K562 (cell line): Measurements from ENCODE around the gene VIM. TPM values are rescaled to one million over a fixed set of nuclear protein-coding genes. Genes with fewer than 3 reads are reported as not detected.
A peak's percentile ranks its signal among the peaks of the same experiment; 100 is the strongest.

ENCODE experiments used
- RBM17 ChIP-seq: fragments of 200-400 bp; formaldehyde crosslinking; IDR thresholded peaks from 2 replicates; pipeline ENCODE4 v1.6.1; 2017; ENCODE audit warnings: low read depth, mild to moderate bottlenecking, low read length, borderline replicate concordance
- TEAD4 ChIP-seq, 2 experiments: sonication (generic) in 1 of 2; formaldehyde crosslinking in 1 of 2; IDR thresholded peaks; 2 replicates each; pipeline versions ENCODE4 v1.6.1 to v1.8.0; 2012 to 2022; ENCODE audit warnings: borderline replicate concordance in 1 of 2, inconsistent platforms in 1 of 2, low read length in 1 of 2, mild to moderate bottlenecking in 1 of 2, missing genetic modification reagents in 1 of 2
- YY1 ChIP-seq, 3 experiments: IDR thresholded peaks; 2 replicates each; pipeline ENCODE4 v1.6.1; 2011; ENCODE audit warnings: low read length in 2 of 3, mild to moderate bottlenecking in 2 of 3, moderate library complexity in 2 of 3, borderline replicate concordance in 1 of 3, control low read depth in 1 of 3, low read depth in 1 of 3; ENCODE audit not compliant: insufficient read depth in 3 of 3, insufficient replicate concordance in 2 of 3, control insufficient read depth in 1 of 3, insufficient read length in 1 of 3; ENCODE audit errors: extremely low read depth in 1 of 3
- ZNF431 ChIP-seq: sonication (generic); formaldehyde crosslinking; IDR thresholded peaks from 2 replicates; pipeline ENCODE4 v1.8.0; 2022; ENCODE audit warnings: mild to moderate bottlenecking, missing genetic modification reagents
- ZNF707 ChIP-seq: fragments of 250-450 bp; sonication (Bioruptor Pico); conservative IDR thresholded peaks from 2 replicates; pipeline ENCODE4 v1.8.0; 2022; ENCODE audit warnings: inconsistent platforms, mild to moderate bottlenecking, moderate library complexity
- polyA plus RNA-seq, 8 experiments: library from polyadenylated mRNA; depleted of rRNA in 4 of 8; stranded (reverse) in 5 of 8; unstranded in 3 of 8; fragments of >200 nt; fragmentation: Nextera tagmentation in 2 of 8; fragmentation: Illumina TruSeq in 1 of 8; extraction: Ambion mirVana in 2 of 8; extraction: Trizol in 1 of 8; gene quantifications; 2 replicates each; pipeline versions ENCODE4 v1.2.1 to v1.2.3, GENCODE V29; 2011 to 2014; ENCODE audit warnings: inconsistent platforms in 1 of 8, missing spikeins in 1 of 8
- total RNA-seq, 7 experiments: library from RNA; depleted of rRNA in 6 of 7; stranded (reverse); fragments of >200 nt in 6 of 7; fragmentation: Illumina TruSeq in 2 of 7; extraction: Trizol in 2 of 7; gene quantifications; 2 replicates each; pipeline versions ENCODE4 v1.2.1 to v1.2.3, GENCODE V29; 2011 to 2021; ENCODE audit warnings: low replicate concordance in 1 of 7
- TF ChIP-seq, protein P1 (sequence below): fragments of 450-650 bp; IDR thresholded peaks from 2 replicates; pipeline ENCODE4 v1.6.1; 2016; ENCODE audit warnings: mild to moderate bottlenecking, moderate library complexity
- TF ChIP-seq, protein P2 (sequence below): fragments of 450-650 bp; IDR thresholded peaks from 2 replicates; pipeline ENCODE4 v1.6.1; 2014; ENCODE audit warnings: low read depth, mild to moderate bottlenecking, moderate library complexity, borderline replicate concordance

VIM gene
- total and polyA plus RNA-seq, 9 of the 15 experiments (the other 6 are each of a cell fraction or from before 2014, with no cell fraction given) = 86.0 to 621 (median 383) TPM

DNA sequence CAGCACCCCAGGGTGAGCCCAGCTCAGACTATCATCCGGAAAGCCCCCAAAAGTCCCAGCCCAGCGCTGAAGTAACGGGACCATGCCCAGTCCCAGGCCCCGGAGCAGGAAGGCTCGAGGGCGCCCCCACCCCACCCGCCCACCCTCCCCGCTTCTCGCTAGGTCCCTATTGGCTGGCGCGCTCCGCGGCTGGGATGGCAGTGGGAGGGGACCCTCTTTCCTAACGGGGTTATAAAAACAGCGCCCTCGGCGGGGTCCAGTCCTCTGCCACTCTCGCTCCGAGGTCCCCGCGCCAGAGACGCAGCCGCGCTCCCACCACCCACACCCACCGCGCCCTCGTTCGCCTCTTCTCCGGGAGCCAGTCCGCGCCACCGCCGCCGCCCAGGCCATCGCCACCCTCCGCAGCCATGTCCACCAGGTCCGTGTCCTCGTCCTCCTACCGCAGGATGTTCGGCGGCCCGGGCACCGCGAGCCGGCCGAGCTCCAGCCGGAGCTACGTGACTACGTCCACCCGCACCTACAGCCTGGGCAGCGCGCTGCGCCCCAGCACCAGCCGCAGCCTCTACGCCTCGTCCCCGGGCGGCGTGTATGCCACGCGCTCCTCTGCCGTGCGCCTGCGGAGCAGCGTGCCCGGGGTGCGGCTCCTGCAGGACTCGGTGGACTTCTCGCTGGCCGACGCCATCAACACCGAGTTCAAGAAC, 1.1 kb downstream of the VIM start (continued):
- TF ChIP-seq, protein P1, sequence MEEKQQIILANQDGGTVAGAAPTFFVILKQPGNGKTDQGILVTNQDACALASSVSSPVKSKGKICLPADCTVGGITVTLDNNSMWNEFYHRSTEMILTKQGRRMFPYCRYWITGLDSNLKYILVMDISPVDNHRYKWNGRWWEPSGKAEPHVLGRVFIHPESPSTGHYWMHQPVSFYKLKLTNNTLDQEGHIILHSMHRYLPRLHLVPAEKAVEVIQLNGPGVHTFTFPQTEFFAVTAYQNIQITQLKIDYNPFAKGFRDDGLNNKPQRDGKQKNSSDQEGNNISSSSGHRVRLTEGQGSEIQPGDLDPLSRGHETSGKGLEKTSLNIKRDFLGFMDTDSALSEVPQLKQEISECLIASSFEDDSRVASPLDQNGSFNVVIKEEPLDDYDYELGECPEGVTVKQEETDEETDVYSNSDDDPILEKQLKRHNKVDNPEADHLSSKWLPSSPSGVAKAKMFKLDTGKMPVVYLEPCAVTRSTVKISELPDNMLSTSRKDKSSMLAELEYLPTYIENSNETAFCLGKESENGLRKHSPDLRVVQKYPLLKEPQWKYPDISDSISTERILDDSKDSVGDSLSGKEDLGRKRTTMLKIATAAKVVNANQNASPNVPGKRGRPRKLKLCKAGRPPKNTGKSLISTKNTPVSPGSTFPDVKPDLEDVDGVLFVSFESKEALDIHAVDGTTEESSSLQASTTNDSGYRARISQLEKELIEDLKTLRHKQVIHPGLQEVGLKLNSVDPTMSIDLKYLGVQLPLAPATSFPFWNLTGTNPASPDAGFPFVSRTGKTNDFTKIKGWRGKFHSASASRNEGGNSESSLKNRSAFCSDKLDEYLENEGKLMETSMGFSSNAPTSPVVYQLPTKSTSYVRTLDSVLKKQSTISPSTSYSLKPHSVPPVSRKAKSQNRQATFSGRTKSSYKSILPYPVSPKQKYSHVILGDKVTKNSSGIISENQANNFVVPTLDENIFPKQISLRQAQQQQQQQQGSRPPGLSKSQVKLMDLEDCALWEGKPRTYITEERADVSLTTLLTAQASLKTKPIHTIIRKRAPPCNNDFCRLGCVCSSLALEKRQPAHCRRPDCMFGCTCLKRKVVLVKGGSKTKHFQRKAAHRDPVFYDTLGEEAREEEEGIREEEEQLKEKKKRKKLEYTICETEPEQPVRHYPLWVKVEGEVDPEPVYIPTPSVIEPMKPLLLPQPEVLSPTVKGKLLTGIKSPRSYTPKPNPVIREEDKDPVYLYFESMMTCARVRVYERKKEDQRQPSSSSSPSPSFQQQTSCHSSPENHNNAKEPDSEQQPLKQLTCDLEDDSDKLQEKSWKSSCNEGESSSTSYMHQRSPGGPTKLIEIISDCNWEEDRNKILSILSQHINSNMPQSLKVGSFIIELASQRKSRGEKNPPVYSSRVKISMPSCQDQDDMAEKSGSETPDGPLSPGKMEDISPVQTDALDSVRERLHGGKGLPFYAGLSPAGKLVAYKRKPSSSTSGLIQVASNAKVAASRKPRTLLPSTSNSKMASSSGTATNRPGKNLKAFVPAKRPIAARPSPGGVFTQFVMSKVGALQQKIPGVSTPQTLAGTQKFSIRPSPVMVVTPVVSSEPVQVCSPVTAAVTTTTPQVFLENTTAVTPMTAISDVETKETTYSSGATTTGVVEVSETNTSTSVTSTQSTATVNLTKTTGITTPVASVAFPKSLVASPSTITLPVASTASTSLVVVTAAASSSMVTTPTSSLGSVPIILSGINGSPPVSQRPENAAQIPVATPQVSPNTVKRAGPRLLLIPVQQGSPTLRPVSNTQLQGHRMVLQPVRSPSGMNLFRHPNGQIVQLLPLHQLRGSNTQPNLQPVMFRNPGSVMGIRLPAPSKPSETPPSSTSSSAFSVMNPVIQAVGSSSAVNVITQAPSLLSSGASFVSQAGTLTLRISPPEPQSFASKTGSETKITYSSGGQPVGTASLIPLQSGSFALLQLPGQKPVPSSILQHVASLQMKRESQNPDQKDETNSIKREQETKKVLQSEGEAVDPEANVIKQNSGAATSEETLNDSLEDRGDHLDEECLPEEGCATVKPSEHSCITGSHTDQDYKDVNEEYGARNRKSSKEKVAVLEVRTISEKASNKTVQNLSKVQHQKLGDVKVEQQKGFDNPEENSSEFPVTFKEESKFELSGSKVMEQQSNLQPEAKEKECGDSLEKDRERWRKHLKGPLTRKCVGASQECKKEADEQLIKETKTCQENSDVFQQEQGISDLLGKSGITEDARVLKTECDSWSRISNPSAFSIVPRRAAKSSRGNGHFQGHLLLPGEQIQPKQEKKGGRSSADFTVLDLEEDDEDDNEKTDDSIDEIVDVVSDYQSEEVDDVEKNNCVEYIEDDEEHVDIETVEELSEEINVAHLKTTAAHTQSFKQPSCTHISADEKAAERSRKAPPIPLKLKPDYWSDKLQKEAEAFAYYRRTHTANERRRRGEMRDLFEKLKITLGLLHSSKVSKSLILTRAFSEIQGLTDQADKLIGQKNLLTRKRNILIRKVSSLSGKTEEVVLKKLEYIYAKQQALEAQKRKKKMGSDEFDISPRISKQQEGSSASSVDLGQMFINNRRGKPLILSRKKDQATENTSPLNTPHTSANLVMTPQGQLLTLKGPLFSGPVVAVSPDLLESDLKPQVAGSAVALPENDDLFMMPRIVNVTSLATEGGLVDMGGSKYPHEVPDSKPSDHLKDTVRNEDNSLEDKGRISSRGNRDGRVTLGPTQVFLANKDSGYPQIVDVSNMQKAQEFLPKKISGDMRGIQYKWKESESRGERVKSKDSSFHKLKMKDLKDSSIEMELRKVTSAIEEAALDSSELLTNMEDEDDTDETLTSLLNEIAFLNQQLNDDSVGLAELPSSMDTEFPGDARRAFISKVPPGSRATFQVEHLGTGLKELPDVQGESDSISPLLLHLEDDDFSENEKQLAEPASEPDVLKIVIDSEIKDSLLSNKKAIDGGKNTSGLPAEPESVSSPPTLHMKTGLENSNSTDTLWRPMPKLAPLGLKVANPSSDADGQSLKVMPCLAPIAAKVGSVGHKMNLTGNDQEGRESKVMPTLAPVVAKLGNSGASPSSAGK = peak; percentile 98
- TF ChIP-seq ZNF431 (CRISPR knock-in tag) = peak; percentile 81
- TF ChIP-seq, protein P2, sequence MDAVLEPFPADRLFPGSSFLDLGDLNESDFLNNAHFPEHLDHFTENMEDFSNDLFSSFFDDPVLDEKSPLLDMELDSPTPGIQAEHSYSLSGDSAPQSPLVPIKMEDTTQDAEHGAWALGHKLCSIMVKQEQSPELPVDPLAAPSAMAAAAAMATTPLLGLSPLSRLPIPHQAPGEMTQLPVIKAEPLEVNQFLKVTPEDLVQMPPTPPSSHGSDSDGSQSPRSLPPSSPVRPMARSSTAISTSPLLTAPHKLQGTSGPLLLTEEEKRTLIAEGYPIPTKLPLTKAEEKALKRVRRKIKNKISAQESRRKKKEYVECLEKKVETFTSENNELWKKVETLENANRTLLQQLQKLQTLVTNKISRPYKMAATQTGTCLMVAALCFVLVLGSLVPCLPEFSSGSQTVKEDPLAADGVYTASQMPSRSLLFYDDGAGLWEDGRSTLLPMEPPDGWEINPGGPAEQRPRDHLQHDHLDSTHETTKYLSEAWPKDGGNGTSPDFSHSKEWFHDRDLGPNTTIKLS = no peak
- TF ChIP-seq TEAD4 (IDR thresholded peaks at IDR 0.05; ENCODE audit: low read length) = no peak
- TF ChIP-seq TEAD4 (CRISPR knock-in tag; IDR thresholded peaks at IDR 0.05; ENCODE audit: borderline replicate concordance) = peak; percentile 63; the same call in 1 of the 2 replicates
- no peak for TF ChIP-seq RBM17
- peak in 2 of 3 experiments; percentile 14 to 31 for TF ChIP-seq YY1 (IDR thresholded peaks at IDR 0.05; ENCODE audit: borderline replicate concordance in 1 of 3, control insufficient read depth in 1 of 3, extremely low read depth in 1 of 3, insufficient read depth in 3 of 3, insufficient read length in 1 of 3, insufficient replicate concordance in 2 of 3, low read depth in 1 of 3, low read length in 2 of 3)
- no peak for TF ChIP-seq ZNF707 (CRISPR knock-in tag)
